ENCODE data around the gene IFNA21. TPM values are rescaled to one million over a fixed set of nuclear protein-coding genes. Genes with fewer than 3 reads are reported as not detected.

Gene IFNA21
- polyA plus RNA-seq, 1 experiment: not detected

- CTCF ChIA-PET: interaction anchor here (1.2 to 1.4 kb wide), 2 partner anchors 11 to 497 kb away, joined by 3 read pairs; no protein-coding TSS in a partner anchor
- Histone ChIP-seq H3K27ac (ENCODE audit: low read depth, low read length) (no peak overlapping the region), H3K4me3 (ENCODE audit: low read depth, low read length) (no peak overlapping the region), H3K9me3 (ENCODE audit: control insufficient read depth, insufficient read depth, low read length) (no peaks in the 10 kb centered on the region), H3K27me3 (ENCODE audit: control insufficient read depth, insufficient read depth, low read length) (no peaks in the 10 kb centered on the region)
- POLR2A ChIA-PET: no interaction called here
- TF ChIP-seq, protein P1, sequence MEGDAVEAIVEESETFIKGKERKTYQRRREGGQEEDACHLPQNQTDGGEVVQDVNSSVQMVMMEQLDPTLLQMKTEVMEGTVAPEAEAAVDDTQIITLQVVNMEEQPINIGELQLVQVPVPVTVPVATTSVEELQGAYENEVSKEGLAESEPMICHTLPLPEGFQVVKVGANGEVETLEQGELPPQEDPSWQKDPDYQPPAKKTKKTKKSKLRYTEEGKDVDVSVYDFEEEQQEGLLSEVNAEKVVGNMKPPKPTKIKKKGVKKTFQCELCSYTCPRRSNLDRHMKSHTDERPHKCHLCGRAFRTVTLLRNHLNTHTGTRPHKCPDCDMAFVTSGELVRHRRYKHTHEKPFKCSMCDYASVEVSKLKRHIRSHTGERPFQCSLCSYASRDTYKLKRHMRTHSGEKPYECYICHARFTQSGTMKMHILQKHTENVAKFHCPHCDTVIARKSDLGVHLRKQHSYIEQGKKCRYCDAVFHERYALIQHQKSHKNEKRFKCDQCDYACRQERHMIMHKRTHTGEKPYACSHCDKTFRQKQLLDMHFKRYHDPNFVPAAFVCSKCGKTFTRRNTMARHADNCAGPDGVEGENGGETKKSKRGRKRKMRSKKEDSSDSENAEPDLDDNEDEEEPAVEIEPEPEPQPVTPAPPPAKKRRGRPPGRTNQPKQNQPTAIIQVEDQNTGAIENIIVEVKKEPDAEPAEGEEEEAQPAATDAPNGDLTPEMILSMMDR (IDR thresholded peaks at IDR 0.05; ENCODE audit: low read depth, low read length): no peak
- no peak for DNase-seq (ENCODE audit: low read depth, low spot score)
Observed at GRCh38 chr9:21121595-21122251, 44.7 kb downstream of the IFNA21 start.

GRCh38 chr9:21121079-21121478 is 45.4 kb downstream of the IFNA21 start:
- Histone ChIP-seq H3K4me3 (ENCODE audit: low read depth, low read length) (no peak overlapping the region), H3K9me3 (ENCODE audit: control insufficient read depth, insufficient read depth, low read length) (no peaks in the 10 kb centered on the region), H3K27ac (ENCODE audit: low read depth, low read length) (no peak overlapping the region), H3K27me3 (ENCODE audit: control insufficient read depth, insufficient read depth, low read length) (no peaks in the 10 kb centered on the region)
- CTCF ChIA-PET: interaction anchor here (1.2 kb wide), 1 partner anchor 496 kb away, joined by 3 read pairs; no protein-coding TSS in a partner anchor
- no peak for DNase-seq (ENCODE audit: low read depth, low spot score)
- POLR2A ChIA-PET: no interaction called here
- TF ChIP-seq, protein P1 (IDR thresholded peaks at IDR 0.05; ENCODE audit: low read depth, low read length): no peak

DNA sequence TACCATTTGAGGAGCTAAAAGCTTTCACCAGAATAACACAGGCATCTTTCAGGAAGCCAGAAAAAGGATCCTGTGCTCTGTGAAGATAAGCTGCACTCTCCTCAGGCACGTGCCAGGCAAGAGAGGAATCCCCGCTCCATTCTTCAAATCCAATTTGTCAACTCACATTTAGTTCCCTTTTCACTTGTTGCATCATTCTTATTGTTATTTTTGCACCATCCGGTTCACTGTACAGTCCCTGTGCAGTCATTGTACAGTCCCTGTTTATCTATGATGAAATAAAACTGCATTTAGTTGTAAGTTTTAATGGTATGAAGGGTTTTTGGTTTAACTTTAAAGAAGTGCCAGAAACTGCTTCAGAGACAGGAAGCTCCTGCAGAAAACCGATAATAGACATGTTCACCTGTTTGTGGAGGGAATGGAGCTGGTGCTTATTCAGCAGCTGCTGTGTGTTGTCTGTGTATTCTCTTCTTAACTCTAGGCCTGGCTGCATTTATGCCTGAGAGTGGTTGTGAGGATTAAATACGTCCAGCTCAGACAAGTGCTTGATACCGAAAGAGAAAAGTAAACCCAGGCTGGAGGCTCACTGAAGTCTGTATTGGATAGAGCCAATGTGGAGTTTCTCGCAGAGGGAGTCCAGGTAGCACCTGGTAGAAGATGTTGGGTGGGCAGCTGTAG is 47.2 kb downstream of the IFNA21 start:
- no peaks in the 10 kb centered on the region for H3K9me3 ChIP-seq (ENCODE audit: control insufficient read depth, insufficient read depth, low read length)
- TF ChIP-seq, protein P1 (IDR thresholded peaks at IDR 0.05; ENCODE audit: low read depth, low read length): no peak
- H3K27ac ChIP-seq (ENCODE audit: low read depth, low read length): no peak overlapping the region
- ChIA-PET POLR2A (no interaction called here), CTCF (interaction anchor here (0.5 to 1.3 kb wide), 2 partner anchors 8 to 1172 kb away, joined by 4 to 7 read pairs; no protein-coding TSS in a partner anchor)
- DNase-seq (ENCODE audit: low read depth, low spot score): no peak
- no peaks in the 10 kb centered on the region for H3K27me3 ChIP-seq (ENCODE audit: control insufficient read depth, insufficient read depth, low read length)
- H3K4me3 ChIP-seq (ENCODE audit: low read depth, low read length): no peak overlapping the region

Small RNAs within 50 kb of the gene (small RNA-seq; reads per million reads assigned to genes)
- gene RF00019 (ENCODE audit: insufficient read length, low read depth): not detected

Other genes starting within 250 kb of the IFNA21 start
- gene HACD4, start 135.0 kb downstream of the IFNA21 start, polyA plus RNA-seq (2011; rRNA removed): 8.5 and 12.1 TPM in 2 replicates
- gene IFNB1, start 88.7 kb downstream of the IFNA21 start, polyA plus RNA-seq (2011; rRNA removed): not detected in 2 replicates
- not detected in 2 replicates for gene IFNW1, start 24.8 kb downstream of the IFNA21 start, polyA plus RNA-seq (2011; rRNA removed)
- not detected in 2 replicates for gene IFNA4, start 20.9 kb upstream of the IFNA21 start, polyA plus RNA-seq (2011; rRNA removed)
- not detected in 2 replicates for gene IFNA7, start 35.5 kb upstream of the IFNA21 start, polyA plus RNA-seq (2011; rRNA removed)
- not detected in 2 replicates for gene IFNA10, start 40.5 kb upstream of the IFNA21 start, polyA plus RNA-seq (2011; rRNA removed)
- gene IFNA16, start 50.7 kb upstream of the IFNA21 start, polyA plus RNA-seq (2011; rRNA removed): not detected in 2 replicates
- not detected in 2 replicates for gene IFNA17, start 61.6 kb upstream of the IFNA21 start, polyA plus RNA-seq (2011; rRNA removed)
- not detected in 2 replicates for gene IFNA14, start 73.3 kb upstream of the IFNA21 start, polyA plus RNA-seq (2011; rRNA removed)
- not detected in 2 replicates for gene IFNA5, start 138.7 kb upstream of the IFNA21 start, polyA plus RNA-seq (2011; rRNA removed)
- gene KLHL9, start 168.7 kb upstream of the IFNA21 start, polyA plus RNA-seq (2011; rRNA removed): 32.4 and 42.2 TPM in 2 replicates
- not detected in 2 replicates for gene IFNA6, start 184.2 kb upstream of the IFNA21 start, polyA plus RNA-seq (2011; rRNA removed)
- not detected in 2 replicates for gene IFNA13, start 201.4 kb upstream of the IFNA21 start, polyA plus RNA-seq (2011; rRNA removed)
- not detected in 2 replicates for gene IFNA2, start 218.7 kb upstream of the IFNA21 start, polyA plus RNA-seq (2011; rRNA removed)
- not detected in 2 replicates for gene IFNA8, start 242.5 kb upstream of the IFNA21 start, polyA plus RNA-seq (2011; rRNA removed)

Data from AG04450 (cell line).